DND-41 (cell line): ENCODE results near the gene DTX2.
"Not testable (repeated sequence)": the region's sequence is repeated elsewhere in the genome, so short reads cannot be mapped to it uniquely, and the experiment has no call there.

Source experiments
- ATAC-seq: fragments of 200-7000 bp; cut with Tn5 transposase; 3 replicates; pipeline ENCODE4 v1.9.1; 2021; ENCODE audit warnings: low read depth; ENCODE audit not compliant: insufficient read depth
- DNase-seq: peaks from one replicate; pipeline ENCODE4 v3.0.0-alpha.2; 2020
- H2AFZ ChIP-seq: 2 replicates; pipeline ENCODE4 v1.6.0; 2012; ENCODE audit warnings: low read depth, low read length
- H3K27ac ChIP-seq: 2 replicates; pipeline ENCODE4 v1.5.1; 2012; ENCODE audit warnings: low read length, inconsistent platforms
- H3K27me3 ChIP-seq: fragments of 200-600 bp; sonication (generic); 2 replicates; pipeline ENCODE4 v1.6.0; 2012; ENCODE audit warnings: low read length, mild to moderate bottlenecking, inconsistent platforms; ENCODE audit not compliant: insufficient read depth, poor library complexity
- H3K36me3 ChIP-seq: 2 replicates; pipeline ENCODE4 v1.5.1; 2012; ENCODE audit warnings: low read length, inconsistent platforms; ENCODE audit not compliant: insufficient read depth
- H3K4me1 ChIP-seq: 2 replicates; pipeline ENCODE4 v1.5.1; 2012; ENCODE audit warnings: mild to moderate bottlenecking, low read length; ENCODE audit not compliant: insufficient read depth
- H3K4me2 ChIP-seq: 2 replicates; pipeline ENCODE4 v1.6.0; 2012; ENCODE audit warnings: mild to moderate bottlenecking, moderate library complexity, low read length, inconsistent platforms; ENCODE audit not compliant: insufficient read depth
- H3K4me3 ChIP-seq, 2 experiments: fragments of 200-600 bp in 1 of 2; shearing (Covaris generic) in 1 of 2; 2 replicates each; pipeline ENCODE4 v1.5.1; 2012 to 2016; ENCODE audit warnings: inconsistent platforms in 2 of 2, low read length in 2 of 2, mild to moderate bottlenecking in 2 of 2, low read depth in 1 of 2, moderate library complexity in 1 of 2
- H3K79me2 ChIP-seq: 2 replicates; pipeline ENCODE4 v1.6.0; 2012; ENCODE audit warnings: low read length, inconsistent platforms; ENCODE audit not compliant: insufficient read depth
- H3K9ac ChIP-seq: 2 replicates; pipeline ENCODE4 v1.6.0; 2012; ENCODE audit warnings: low read depth, mild to moderate bottlenecking, inconsistent platforms, low read length, moderate library complexity
- H3K9me3 ChIP-seq: 2 replicates; pipeline ENCODE4 v1.5.1; 2012; ENCODE audit warnings: low read length, moderate library complexity, mild to moderate bottlenecking, inconsistent platforms; ENCODE audit not compliant: insufficient read depth, severe bottlenecking
- H4K20me1 ChIP-seq: 2 replicates; pipeline ENCODE4 v1.6.0; 2012; ENCODE audit warnings: low read length; ENCODE audit not compliant: insufficient read depth

The DTX2 gene

GRCh38 chr7:76473097-76473496 lies 11.6 kb downstream of the DTX2 start:
- not testable (repeated sequence) for H3K79me2 ChIP-seq, H3K9me3 ChIP-seq, H2AFZ ChIP-seq, H3K4me1 ChIP-seq, H3K27me3 ChIP-seq, DNase-seq, H3K27ac ChIP-seq, ATAC-seq, H3K4me3 ChIP-seq, H3K36me3 ChIP-seq, H4K20me1 ChIP-seq, H3K4me2 ChIP-seq, H3K9ac ChIP-seq

- not testable (repeated sequence) for H3K36me3 ChIP-seq, H3K4me3 ChIP-seq, H3K79me2 ChIP-seq, H3K4me1 ChIP-seq, H3K27ac ChIP-seq, H3K27me3 ChIP-seq, H3K9ac ChIP-seq, ATAC-seq, H3K9me3 ChIP-seq, DNase-seq, H3K4me2 ChIP-seq, H4K20me1 ChIP-seq, H2AFZ ChIP-seq
Measured at GRCh38 chr7:76476280-76476679, 14.8 kb downstream of the DTX2 start.

- not testable (repeated sequence) for H4K20me1 ChIP-seq, H3K27ac ChIP-seq, DNase-seq, H3K4me3 ChIP-seq, H3K79me2 ChIP-seq, H3K4me1 ChIP-seq, H3K4me2 ChIP-seq, H3K36me3 ChIP-seq, H3K27me3 ChIP-seq, H3K9ac ChIP-seq, H2AFZ ChIP-seq, ATAC-seq, H3K9me3 ChIP-seq
Measured at GRCh38 chr7:76476742-76477474, 15.4 kb downstream of the DTX2 start.

- not testable (repeated sequence) for H3K4me1 ChIP-seq, ATAC-seq, H3K27ac ChIP-seq, H2AFZ ChIP-seq, H4K20me1 ChIP-seq, H3K79me2 ChIP-seq, H3K4me2 ChIP-seq, H3K36me3 ChIP-seq, DNase-seq, H3K4me3 ChIP-seq, H3K9me3 ChIP-seq, H3K27me3 ChIP-seq, H3K9ac ChIP-seq
Measured at GRCh38 chr7:76479628-76480027, 18.1 kb downstream of the DTX2 start.

GRCh38 chr7:76480403-76481253 lies 19.1 kb downstream of the DTX2 start:
- H2AFZ ChIP-seq, DNase-seq, H3K27me3 ChIP-seq, H3K4me3 ChIP-seq, H3K79me2 ChIP-seq, H3K9ac ChIP-seq, H3K4me2 ChIP-seq, H3K9me3 ChIP-seq, ATAC-seq, H3K27ac ChIP-seq, H3K36me3 ChIP-seq, H3K4me1 ChIP-seq, H4K20me1 ChIP-seq: not testable (repeated sequence)

GRCh38 chr7:76482660-76483059 lies 21.2 kb downstream of the DTX2 start:
- H2AFZ ChIP-seq, H3K27ac ChIP-seq: not testable (repeated sequence)

GRCh38 chr7:76483081-76483480 lies 21.6 kb downstream of the DTX2 start:
- not testable (repeated sequence) for H2AFZ ChIP-seq, DNase-seq, H3K4me2 ChIP-seq, ATAC-seq, H3K27ac ChIP-seq, H4K20me1 ChIP-seq, H3K4me3 ChIP-seq, H3K9ac ChIP-seq, H3K9me3 ChIP-seq, H3K36me3 ChIP-seq, H3K27me3 ChIP-seq, H3K79me2 ChIP-seq
- H3K4me1 ChIP-seq, result peaks cover 11% of the 10 kb centered on the region

More at GRCh38 chr7:76482660-76483059, 21.2 kb downstream of the DTX2 start:
- not testable (repeated sequence) for H3K4me3 ChIP-seq, H3K27me3 ChIP-seq, H3K79me2 ChIP-seq, H3K4me2 ChIP-seq, H3K9me3 ChIP-seq, H4K20me1 ChIP-seq, H3K9ac ChIP-seq, ATAC-seq, H3K36me3 ChIP-seq, DNase-seq
- peaks cover 11% of the 10 kb centered on the region for H3K4me1 ChIP-seq

- not testable (repeated sequence) for H3K9ac ChIP-seq, H3K79me2 ChIP-seq, H4K20me1 ChIP-seq, H3K9me3 ChIP-seq, H3K27me3 ChIP-seq, H3K27ac ChIP-seq, H2AFZ ChIP-seq, H3K4me2 ChIP-seq, H3K36me3 ChIP-seq, DNase-seq, ATAC-seq, H3K4me3 ChIP-seq
- H3K4me1 ChIP-seq, result peaks cover 11% of the 10 kb centered on the region
Measured at GRCh38 chr7:76484456-76484855, 22.9 kb downstream of the DTX2 start.
